Immature natural killer cell (primary cell): ENCODE data around the gene PEX1. TPM values are rescaled to one million over a fixed set of nuclear protein-coding genes. Genes with fewer than 3 reads are reported as not detected.
"Not testable (repeated sequence)": the region's sequence is repeated elsewhere in the genome, so short reads cannot be mapped to it uniquely, and the experiment has no call there.

Experiments used
- DNase-seq, 3 donors: peaks; one replicate each; pipeline ENCODE4 v3.0.0; 2022; ENCODE audit warnings: mixed read lengths in 1 of 3
- H3K27ac Mint-ChIP-seq, 6 donors: one replicate each; pipeline ENCODE4 v1.8.0; 2020; ENCODE audit warnings: mixed read lengths in 6 of 6, mild to moderate bottlenecking in 5 of 6, inconsistent platforms in 4 of 6, moderate library complexity in 3 of 6
- H3K27me3 Mint-ChIP-seq, 3 donors: one replicate each; pipeline ENCODE4 v1.8.0; 2020 to 2021; ENCODE audit warnings: low read depth in 3 of 3, mild to moderate bottlenecking in 3 of 3, mixed read lengths in 3 of 3, moderate library complexity in 3 of 3, inconsistent platforms in 1 of 3
- H3K36me3 Mint-ChIP-seq, 3 donors: one replicate each; pipeline ENCODE4 v1.8.0; 2020; ENCODE audit warnings: mixed read lengths in 3 of 3, inconsistent platforms in 2 of 3, mild to moderate bottlenecking in 2 of 3
- H3K4me1 Mint-ChIP-seq, 2 donors: one replicate each; pipeline ENCODE4 v1.8.0; 2020; ENCODE audit warnings: inconsistent platforms in 2 of 2, mild to moderate bottlenecking in 2 of 2, mixed read lengths in 2 of 2, moderate library complexity in 1 of 2
- H3K4me3 Mint-ChIP-seq, 5 donors: one replicate each; pipeline ENCODE4 v1.8.0; 2020; ENCODE audit warnings: mild to moderate bottlenecking in 5 of 5, mixed read lengths in 5 of 5, inconsistent platforms in 3 of 5, moderate library complexity in 3 of 5
- H3K9me3 Mint-ChIP-seq, 6 donors: one replicate each; pipeline ENCODE4 v1.8.0; 2020; ENCODE audit warnings: mild to moderate bottlenecking in 6 of 6, mixed read lengths in 6 of 6, inconsistent platforms in 4 of 6, moderate library complexity in 3 of 6
- polyA plus RNA-seq, 3 donors: library from polyadenylated mRNA; unstranded; fragments of 300-500 nt; fragmentation: Illumina TruSeq; gene quantifications; one replicate each; pipeline ENCODE4 v1.2.3, GENCODE V29; 2021

PEX1 gene
- polyA plus RNA-seq, 3 donors from 2014 or later = 4.4 to 5.9 (median 5.7) TPM

DNA sequence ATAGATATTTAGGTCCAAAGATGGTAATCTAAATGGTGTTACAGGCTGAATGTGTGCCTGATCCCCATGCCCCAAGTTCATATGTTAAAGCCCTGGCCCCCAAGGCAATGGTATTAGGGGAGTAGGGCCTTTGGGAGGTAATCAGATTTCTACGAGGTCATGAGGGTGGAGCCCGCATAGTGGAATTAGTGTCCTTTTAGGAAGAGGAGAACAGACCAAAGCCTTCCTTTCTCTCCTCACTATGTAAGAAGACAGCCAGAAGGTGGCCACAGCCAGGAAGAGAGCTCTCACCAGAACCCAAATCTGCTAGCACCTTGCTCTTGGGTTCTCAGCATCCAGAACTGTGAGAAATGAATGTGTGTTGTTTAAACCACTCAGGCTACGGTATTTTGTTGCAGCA, 65.8 kb downstream of the PEX1 start:
- H3K36me3 Mint-ChIP-seq = peaks cover 9 to 29% (median 28%) of the 10 kb centered on the region in 3 donors
- H3K9me3 Mint-ChIP-seq = no peaks in the 10 kb centered on the region
- no peak for DNase-seq
- no peak overlapping the region for H3K4me3 Mint-ChIP-seq
- no peaks in the 10 kb centered on the region for H3K27me3 Mint-ChIP-seq
- H3K27ac Mint-ChIP-seq = no peak overlapping the region
- H3K4me1 Mint-ChIP-seq = no peaks in the 10 kb centered on the region

DNA sequence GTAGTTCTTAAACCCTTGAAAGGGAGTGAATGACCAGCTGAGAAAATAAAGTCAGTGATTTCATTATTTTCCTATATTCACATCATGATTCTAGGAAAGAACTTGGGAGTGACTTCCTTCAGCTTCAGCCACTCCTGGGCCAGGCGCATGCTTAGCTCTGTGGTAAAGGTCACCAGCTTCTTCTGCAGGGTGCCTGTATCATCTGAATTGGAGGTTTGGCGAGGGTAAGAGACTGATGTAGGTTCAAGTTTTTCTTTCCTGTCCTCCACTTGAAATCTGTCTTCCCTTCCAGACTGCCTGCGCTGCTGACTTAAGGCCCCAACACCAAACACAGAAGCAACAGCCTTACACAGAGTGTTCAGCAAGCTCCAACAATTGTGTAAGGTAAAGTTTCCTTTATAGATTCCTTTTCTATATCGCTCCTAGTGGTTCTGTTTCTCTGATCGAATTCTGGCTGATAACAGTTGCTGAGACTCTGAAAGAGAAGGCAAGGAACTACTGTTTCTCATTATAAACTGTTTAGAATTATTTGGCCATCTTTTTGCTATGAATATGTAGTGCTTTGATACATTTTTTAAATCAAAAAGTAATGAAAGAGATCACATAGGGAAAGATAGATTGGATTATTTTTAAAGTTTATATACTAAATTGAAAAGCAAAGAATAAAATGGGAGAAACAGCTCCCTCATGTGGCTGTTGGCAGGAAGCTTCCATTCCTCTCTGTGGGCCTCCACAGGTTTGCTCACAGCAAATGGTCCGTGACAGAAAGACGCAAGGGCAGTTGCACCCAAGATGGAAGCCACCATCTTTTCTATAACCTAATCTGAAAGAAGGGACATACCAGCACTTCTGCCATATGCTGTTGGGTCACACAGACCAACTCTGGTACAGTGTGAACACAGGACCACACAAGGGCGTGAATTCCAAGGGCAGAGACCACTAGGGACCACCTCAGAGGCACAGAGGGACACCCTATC, 67.0 kb downstream of the PEX1 start:
- H3K4me3 Mint-ChIP-seq = no peak overlapping the region
- no peaks in the 10 kb centered on the region for H3K9me3 Mint-ChIP-seq
- no peaks in the 10 kb centered on the region for H3K27me3 Mint-ChIP-seq
- no peaks in the 10 kb centered on the region for H3K4me1 Mint-ChIP-seq
- H3K36me3 Mint-ChIP-seq = peaks cover 12 to 23% (median 23%) of the 10 kb centered on the region in 3 donors
- DNase-seq = peak in 1 of 3 donors; percentile 21
- no peak overlapping the region for H3K27ac Mint-ChIP-seq

DNA sequence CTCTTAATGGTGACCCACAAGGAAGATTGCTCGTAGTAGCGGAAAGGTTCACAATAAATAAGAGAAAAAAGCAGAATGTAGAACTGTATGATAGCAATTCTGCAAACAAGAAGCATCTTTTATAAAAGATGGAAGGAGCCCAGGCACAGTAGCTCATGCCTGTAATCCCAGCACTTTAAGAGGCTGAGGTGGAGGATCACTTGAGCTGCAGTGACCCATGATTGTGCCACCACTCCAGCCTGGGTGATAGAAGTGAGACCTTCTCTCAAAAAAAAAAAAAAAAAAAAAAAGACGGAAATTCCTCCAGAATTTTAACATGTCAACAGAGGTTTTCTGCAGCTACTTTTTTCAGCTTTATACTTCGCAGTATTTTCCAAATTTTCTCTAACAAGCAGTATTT, 67.8 kb downstream of the PEX1 start:
- Mint-ChIP-seq H3K36me3 (peaks cover 15 to 29% (median 23%) of the 10 kb centered on the region in 3 donors), H3K27ac (no peak overlapping the region), H3K27me3 (no peaks in the 10 kb centered on the region), H3K4me3 (no peak overlapping the region), H3K4me1 (no peaks in the 10 kb centered on the region), H3K9me3 (no peaks in the 10 kb centered on the region)
- DNase-seq = no peak

DNA sequence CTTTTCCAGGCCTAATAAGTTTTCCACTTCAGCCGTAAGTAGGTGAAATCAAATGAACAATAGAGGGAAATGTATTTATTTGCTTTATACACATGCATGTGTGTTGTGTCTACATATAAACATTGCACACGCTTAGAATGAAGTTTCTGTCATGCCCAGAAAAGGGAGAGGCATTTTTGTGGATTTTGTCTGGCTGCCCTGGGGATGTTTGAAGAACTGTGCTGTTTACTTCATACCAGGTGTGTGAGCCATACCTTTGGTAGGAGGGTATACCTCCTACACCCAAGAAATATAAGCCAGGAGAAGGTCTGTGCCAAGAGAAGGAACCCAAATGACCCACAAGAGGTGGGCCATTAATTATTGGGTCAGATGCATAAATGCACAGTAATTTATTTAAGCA, 68.2 kb downstream of the PEX1 start:
- DNase-seq = no peak

DNA sequence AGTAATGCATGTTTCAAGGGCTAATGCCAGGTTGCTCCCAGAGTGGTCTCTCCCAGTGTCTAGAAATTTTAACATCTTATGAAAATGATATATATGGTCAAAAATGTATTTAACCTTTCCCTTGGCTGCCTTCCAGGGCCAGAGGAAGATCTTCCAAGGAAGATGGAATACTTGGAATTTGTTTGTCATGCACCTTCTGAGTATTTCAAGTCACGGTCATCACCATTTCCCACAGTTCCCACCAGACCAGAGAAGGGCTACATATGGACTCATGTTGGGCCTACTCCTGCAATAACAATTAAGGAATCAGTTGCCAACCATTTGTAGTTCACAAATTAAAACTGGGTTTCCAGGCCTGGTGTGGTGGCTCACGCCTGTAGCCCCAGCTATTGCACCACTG, 72.1 kb downstream of the PEX1 start:
- DNase-seq = no peak
- peaks cover 10 to 31% (median 18%) of the 10 kb centered on the region in 3 donors for H3K36me3 Mint-ChIP-seq
- H3K27me3 Mint-ChIP-seq = no peaks in the 10 kb centered on the region
- no peak overlapping the region for H3K4me3 Mint-ChIP-seq
- H3K27ac Mint-ChIP-seq = no peak overlapping the region
- peaks cover 0 to under 1% of the 10 kb centered on the region in 2 donors for H3K4me1 Mint-ChIP-seq
- H3K9me3 Mint-ChIP-seq = no peaks in the 10 kb centered on the region

More for the DNA sequence above, 68.2 kb downstream of the PEX1 start:
- peaks cover 15 to 29% (median 23%) of the 10 kb centered on the region in 3 donors for H3K36me3 Mint-ChIP-seq
- no peaks in the 10 kb centered on the region for H3K9me3 Mint-ChIP-seq
- H3K27ac Mint-ChIP-seq = no peak overlapping the region
- no peaks in the 10 kb centered on the region for H3K27me3 Mint-ChIP-seq
- H3K4me1 Mint-ChIP-seq = no peaks in the 10 kb centered on the region
- no peak overlapping the region for H3K4me3 Mint-ChIP-seq

DNA sequence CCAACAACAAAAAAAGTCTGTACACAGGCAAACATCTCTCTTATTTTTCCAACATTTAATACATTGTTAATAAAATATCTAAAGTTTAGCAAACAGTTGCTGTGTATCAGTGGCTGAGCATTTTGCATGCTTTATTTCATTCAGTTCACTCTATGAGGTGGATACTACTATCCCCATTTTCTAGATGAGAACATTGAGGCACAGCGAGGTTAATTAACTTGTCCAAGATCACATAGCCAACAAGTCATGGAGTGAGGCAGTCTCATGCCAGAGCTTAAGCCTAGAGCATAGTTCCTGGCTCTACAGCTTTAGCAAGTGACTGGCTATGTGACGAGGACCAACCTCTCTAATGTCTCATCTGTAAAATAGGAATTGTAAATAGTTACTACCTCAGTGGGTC, 76.7 kb downstream of the PEX1 start:
- peaks cover 0 to 4% (median 4%) of the 10 kb centered on the region in 3 donors for H3K27me3 Mint-ChIP-seq
- H3K36me3 Mint-ChIP-seq = peaks cover 11 to 30% (median 19%) of the 10 kb centered on the region in 3 donors
- no peaks in the 10 kb centered on the region for H3K9me3 Mint-ChIP-seq
- no peak overlapping the region for H3K4me3 Mint-ChIP-seq
- no peak for DNase-seq
- H3K27ac Mint-ChIP-seq = no peak overlapping the region
- peaks cover 14 to 21% of the 10 kb centered on the region in 2 donors for H3K4me1 Mint-ChIP-seq

DNA sequence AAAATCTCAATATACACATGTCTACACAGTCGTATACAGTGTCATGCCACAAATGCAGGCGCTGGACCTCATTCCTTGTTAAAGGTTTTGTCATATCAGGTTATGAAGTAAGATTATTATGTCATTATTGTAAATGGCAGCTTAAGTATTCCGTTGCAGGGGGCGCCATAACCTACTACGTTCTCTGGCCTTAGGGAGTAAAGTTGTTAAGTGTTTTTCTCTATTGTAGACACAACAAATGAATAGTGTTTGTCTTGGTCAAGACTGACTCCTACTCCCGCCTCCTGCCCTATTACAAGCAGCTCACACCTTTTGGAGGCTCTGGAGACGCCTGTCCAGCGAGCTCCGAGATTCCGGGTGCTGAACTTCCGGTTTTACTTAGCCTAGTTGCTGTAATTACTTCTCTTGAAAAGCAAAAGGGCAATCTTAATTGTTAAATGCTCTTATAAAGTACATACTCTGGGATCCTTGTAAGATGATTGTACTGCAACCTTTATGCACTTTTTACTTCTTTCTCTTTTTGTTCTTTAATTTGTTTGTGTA, 80.0 kb downstream of the PEX1 start:
- H3K27me3 Mint-ChIP-seq = peaks cover 0 to 4% (median 4%) of the 10 kb centered on the region in 3 donors
- H3K36me3 Mint-ChIP-seq = peaks cover 7 to 10% (median 7%) of the 10 kb centered on the region in 3 donors
- H3K27ac Mint-ChIP-seq = peak overlapping the region; percentile 93 to 98 (median 96)
- no peaks in the 10 kb centered on the region for H3K9me3 Mint-ChIP-seq
- H3K4me3 Mint-ChIP-seq = peak overlapping the region; percentile 87 to 98 (median 95)
- peak; percentile 59 to 68 (median 67) for DNase-seq
- H3K4me1 Mint-ChIP-seq = peaks cover 16 to 25% of the 10 kb centered on the region in 2 donors

DNA sequence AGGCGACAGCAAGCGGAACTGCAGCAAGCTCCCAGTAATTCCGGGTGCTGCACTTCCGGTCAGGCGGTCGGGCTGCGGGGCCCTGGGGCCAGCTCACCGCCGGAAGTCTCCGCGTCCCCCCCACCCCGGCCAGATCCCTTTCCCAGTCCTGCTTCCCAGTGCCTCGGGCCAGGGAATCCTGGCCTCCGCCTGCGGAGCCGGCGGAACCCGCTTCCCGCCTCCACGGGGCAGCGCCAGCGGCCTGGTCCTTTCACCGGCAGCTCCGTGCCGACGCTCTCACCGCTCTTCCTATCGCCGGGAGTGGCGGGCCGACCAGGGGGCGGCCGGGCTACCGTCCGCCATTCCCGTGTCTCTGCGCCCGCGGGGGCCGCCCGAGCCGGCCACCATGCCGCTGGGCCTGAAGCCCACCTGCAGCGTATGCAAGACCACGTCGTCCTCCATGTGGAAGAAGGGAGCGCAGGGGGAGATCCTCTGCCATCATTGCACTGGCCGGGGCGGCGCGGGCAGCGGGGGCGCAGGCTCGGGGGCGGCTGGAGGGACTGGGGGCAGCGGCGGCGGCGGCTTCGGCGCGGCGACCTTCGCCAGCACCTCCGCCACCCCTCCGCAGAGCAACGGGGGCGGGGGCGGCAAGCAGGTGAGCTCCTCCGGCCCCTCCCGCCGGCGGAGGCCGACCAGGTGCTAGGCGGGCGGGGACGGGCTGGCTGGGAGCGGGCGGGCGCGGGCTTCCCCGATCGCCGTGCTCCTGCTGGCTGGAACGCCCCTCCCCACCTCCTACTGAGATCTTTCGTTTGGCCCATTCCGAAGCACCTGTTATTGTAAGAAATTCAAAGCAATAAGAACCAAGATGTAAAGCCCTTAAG, 80.7 kb downstream of the PEX1 start, which contains the start of gene GATAD1:
TSS of gene GATAD1 (plus strand) at position 138 of the 860 bp plus-strand sequence. CDS start at position 386, 248 bp downstream.
- H3K4me3 Mint-ChIP-seq = peak within 1 kb of the TSS; percentile 87 to 98 (median 95)
- H3K36me3 Mint-ChIP-seq = peaks cover 5 to 10% (median 5%) of the 10 kb centered on the region in 3 donors
- H3K27me3 Mint-ChIP-seq = peaks cover 0 to 4% (median 4%) of the 10 kb centered on the region in 3 donors

DNA sequence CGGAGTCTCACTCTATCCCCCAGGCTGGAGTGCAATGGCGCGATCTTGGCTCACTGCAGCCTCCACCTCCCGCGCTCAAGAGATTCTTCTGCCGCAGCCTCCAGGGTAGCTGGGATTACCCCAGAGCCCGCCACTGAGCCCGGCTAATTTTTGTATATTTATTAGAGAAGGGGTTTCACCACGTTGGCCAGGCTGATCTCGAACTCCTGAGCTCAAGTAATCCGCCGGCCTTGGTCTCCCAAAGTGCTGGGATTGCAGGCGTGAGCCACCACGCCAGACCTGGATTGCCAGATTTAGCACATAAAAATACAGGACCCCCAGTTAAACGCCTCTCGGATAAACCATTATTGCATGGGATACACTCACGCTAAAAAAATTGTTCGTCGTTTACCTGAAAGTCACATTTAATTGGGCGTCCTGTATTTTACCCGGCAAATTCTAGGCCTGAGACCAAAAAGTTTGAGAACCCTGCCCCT, 81.4 kb downstream of the PEX1 start:
- H3K4me3 Mint-ChIP-seq = peak overlapping the region; percentile 76 to 96 (median 89)
- H3K27ac Mint-ChIP-seq = peak overlapping the region; percentile 86 to 94 (median 92)
- DNase-seq = no peak
- peaks cover 5 to 10% (median 5%) of the 10 kb centered on the region in 3 donors for H3K36me3 Mint-ChIP-seq
- peaks cover 16 to 25% of the 10 kb centered on the region in 2 donors for H3K4me1 Mint-ChIP-seq
- H3K9me3 Mint-ChIP-seq = no peaks in the 10 kb centered on the region
- peaks cover 0 to 7% (median 4%) of the 10 kb centered on the region in 3 donors for H3K27me3 Mint-ChIP-seq

More for the DNA sequence above, 80.7 kb downstream of the PEX1 start, which contains the start of gene GATAD1:
- Mint-ChIP-seq H3K9me3 (no peaks in the 10 kb centered on the region), H3K27ac (peak within 1 kb of the TSS; percentile 93 to 98 (median 96)), H3K4me1 (peaks cover 16 to 25% of the 10 kb centered on the region in 2 donors)
- peak; percentile 84 to 87 (median 87) for DNase-seq

DNA sequence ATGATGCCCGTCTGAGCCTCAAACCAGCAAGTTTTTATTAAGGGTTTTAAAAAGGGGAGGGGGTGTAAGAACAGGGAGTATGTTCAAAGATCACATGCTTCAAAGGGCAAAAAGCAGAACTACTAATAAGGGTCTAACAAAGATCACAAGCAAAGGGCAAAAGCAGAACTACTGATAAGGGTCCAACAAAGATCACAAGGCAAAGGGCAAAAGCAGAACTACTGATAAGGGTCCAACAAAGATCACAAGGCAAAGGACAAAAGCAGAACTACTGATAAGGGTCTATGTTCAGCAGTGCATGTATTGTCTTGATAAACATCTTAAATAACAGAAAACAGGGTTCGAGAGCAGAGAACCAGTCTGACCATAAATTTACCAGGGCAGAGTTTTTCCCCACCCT, 85.6 kb downstream of the PEX1 start:
- H3K27ac Mint-ChIP-seq, H3K27me3 Mint-ChIP-seq, H3K4me1 Mint-ChIP-seq, H3K36me3 Mint-ChIP-seq, H3K4me3 Mint-ChIP-seq, DNase-seq, H3K9me3 Mint-ChIP-seq: not testable (repeated sequence)

DNA sequence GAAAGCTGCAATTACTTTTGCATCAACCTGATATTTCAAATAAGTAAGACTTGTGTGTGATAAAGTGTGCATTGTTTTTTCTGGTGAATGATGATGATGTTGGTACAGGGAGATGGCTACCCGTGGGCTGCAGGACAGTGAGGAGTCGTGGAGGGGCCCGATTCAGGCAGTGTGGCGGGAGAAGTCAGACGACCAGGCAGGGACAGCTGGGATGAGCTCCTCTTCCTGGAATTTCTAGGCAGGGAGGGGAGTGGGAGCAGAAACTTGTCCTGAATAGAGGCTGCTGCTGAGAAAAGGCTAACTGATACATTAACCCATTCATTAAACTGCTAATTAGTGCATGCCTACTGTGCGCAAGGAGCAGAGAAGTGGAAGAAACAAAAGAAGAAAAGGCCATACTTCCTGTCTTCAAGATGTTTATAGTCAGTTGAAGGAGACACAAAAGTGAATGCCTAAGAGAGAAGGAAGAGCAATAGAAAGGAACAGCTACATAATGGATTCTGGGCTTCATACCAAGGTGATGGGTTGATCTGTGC, 90.3 kb downstream of the PEX1 start:
- Mint-ChIP-seq H3K9me3 (no peaks in the 10 kb centered on the region), H3K4me3 (no peak overlapping the region)

More for the DNA sequence above, 90.3 kb downstream of the PEX1 start:
- peaks cover 0 to 3% (median 0%) of the 10 kb centered on the region in 3 donors for H3K36me3 Mint-ChIP-seq
- H3K27me3 Mint-ChIP-seq = peaks cover 2 to 11% (median 4%) of the 10 kb centered on the region in 3 donors
- DNase-seq = no peak
- H3K4me1 Mint-ChIP-seq = no peaks in the 10 kb centered on the region
- no peak overlapping the region for H3K27ac Mint-ChIP-seq
